ENCODE data around the gene PLAAT2.
A peak's percentile ranks its signal among the peaks of the same experiment; 100 is the strongest.
"Not testable (repeated sequence)": the region's sequence is repeated elsewhere in the genome, so short reads cannot be mapped to it uniquely, and the experiment has no call there.

The PLAAT2 gene

DNA sequence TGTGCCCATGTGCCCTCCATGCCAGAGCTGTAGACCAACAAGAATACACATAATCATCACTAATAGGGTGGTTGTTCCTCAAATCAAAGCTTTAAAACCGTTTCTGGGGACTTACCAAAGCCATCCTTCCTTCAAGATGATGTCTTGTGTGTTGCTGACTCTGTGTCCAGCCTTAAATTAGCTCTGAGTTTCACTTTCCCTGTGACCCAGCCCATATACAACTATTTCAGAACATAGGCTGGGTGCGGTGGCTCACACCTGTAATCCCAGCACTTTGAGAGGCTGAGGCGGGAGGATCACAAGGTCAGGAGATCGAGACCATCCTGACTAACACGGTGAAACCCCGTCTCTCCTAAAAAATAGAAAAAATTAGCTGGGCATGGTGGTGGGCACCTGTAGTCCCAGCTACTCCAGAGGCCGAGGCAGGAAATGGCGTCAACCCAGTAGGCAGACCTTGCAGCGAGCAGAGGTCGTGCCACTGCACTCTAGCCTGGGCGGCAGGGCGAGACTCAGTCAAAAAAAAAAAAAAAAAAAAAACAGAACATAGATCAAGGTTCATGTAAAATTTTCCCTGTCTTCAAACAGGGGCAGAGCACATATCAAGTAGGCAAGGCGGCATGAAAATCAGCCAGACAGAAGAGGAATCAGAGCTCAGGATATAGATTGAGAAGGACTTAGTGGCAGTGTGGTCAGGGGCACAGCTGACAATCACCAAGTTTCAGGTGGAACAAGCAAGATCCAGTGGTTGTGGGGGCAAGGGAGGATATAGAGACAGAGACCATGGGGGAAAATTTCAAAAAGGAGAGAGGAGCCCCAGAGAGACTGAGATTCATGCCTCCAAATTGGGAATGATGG, at the start of gene PLAAT2:
TSS of gene PLAAT2 (minus strand) at position 179 of the 855 bp plus-strand sequence. CDS start at position 124, 55 bp downstream.
- no peak for DNase-seq

DNA sequence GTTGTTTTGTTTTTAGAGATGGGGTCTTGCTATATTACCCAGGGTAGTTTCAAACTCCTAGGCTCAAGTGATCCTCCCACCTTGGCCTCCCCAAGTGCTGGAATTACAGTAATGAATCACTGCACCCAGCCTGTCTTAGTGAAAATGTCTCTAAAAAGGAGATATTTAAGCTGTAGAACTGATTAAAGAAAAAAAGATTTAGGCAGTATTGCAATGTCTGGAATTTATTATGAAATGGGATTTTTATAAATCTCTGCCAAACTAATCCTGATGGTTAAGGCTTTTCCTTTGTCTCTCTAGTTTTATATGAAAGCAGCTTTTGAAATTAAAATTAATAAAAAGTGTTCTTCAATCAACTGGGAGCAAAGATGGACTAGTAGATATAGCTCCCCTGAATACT, 49.0 kb upstream of the PLAAT2 start:
- no peak for DNase-seq

- no peak for DNase-seq
These were observed 48.2 kb upstream of the PLAAT2 start for GRCh38 chr11:63611395-63611747.

GRCh38 chr11:63610604-63611394, 47.6 kb upstream of the PLAAT2 start:
- DNase-seq: no peak

- no peak for DNase-seq
These were observed 46.9 kb upstream of the PLAAT2 start for GRCh38 chr11:63609971-63610580.

GRCh38 chr11:63609536-63609935, 46.4 kb upstream of the PLAAT2 start:
- no peak for DNase-seq

DNA sequence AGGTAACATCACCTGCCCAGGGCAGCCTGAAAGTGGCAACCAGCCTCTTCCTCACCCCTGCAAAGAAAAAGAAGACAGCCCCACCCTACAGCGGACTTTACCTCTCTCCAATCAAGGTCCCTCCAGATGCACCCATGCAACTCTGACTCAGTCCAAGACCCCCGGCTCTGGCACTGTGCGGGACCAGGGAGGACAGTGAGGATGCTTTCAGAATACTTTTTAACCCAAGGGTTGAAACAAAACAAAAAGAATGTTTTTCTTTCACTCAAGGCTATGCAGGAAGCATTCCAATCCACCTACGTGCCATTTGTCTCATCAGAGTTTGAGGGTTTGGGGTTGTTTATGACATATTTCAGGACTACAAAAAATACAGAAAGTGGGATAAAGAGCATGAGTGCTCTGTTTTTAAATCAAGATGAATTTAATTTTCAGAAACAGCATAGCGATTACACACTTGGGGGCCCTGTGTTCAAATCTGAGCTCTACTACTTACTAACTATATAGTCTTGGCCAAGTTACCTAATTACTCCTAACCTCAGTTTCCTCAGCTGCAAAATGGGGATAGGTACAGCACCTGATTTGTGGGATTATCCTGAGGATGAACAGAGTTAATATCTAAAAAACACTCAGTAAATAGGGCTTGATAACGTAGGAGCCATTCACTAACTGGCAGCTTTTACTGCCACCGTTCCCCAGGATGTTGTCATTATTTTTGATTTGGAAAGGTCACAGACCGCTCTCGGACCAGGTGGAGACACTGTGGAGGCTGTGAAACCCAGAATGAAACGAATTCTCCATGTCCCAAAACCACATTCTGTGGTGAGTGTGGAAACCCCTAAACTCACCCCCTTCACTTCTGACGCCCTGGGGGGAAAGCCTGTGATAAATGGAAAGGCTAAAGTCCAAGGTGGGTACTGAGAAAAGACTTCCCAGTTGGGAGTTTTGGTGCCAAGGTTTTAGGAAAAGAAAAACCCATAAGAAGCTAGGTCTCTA, 45.5 kb upstream of the PLAAT2 start:
- no peak for DNase-seq

GRCh38 chr11:63603180-63603518, 40.0 kb upstream of the PLAAT2 start:
- no peak for DNase-seq

GRCh38 chr11:63602290-63603179, 39.4 kb upstream of the PLAAT2 start:
- not testable (repeated sequence) for DNase-seq

GRCh38 chr11:63599211-63600122, 36.3 kb upstream of the PLAAT2 start:
- no peak for DNase-seq

DNA sequence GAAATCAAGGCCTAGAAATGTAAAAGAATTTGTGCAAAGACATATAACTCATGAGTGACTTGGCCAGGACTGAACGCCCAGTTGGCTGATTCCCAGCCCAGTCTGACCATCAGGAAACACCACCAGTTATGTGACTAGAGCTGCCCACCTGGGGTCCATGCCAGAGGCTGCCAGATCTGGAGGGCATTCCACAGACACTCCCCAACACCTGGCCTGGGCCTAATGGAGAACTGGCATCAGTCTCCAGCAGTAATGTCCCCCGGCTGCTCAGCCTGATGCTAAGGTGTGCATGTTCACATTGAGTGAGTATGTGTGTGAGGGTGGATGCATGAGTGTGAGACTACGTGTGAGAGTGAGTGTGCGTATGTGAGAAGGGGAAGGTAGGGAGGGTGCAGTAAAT, 35.4 kb upstream of the PLAAT2 start:
- DNase-seq: no peak

- DNase-seq: no peak
These were observed 32.1 kb upstream of the PLAAT2 start for GRCh38 chr11:63595296-63595695.

GRCh38 chr11:63592975-63593395, 29.8 kb upstream of the PLAAT2 start:
- peak; percentile 16 for DNase-seq

GRCh38 chr11:63590024-63590788, 27.0 kb upstream of the PLAAT2 start:
- DNase-seq: no peak

DNA sequence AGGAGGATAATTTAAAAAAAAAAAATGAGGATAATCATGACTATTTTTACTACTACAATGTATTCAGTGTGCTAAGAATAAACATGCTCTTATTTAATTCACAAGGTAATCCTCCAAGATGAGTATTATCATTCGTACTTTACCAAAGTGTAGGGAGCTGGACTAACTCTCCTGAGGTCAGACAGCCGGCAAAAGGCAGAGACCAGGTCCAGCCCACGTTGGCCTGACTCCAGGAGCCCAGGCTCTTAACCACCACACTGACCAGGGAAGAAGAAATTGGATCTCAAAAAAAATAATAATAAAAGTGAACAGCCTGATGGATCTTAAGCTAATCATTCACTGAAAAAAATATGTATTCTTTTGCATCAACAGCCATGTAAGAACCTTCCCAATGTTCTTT, 25.8 kb upstream of the PLAAT2 start:
- DNase-seq: no peak

GRCh38 chr11:63586451-63587166, 23.4 kb upstream of the PLAAT2 start:
- DNase-seq: no peak

DNA sequence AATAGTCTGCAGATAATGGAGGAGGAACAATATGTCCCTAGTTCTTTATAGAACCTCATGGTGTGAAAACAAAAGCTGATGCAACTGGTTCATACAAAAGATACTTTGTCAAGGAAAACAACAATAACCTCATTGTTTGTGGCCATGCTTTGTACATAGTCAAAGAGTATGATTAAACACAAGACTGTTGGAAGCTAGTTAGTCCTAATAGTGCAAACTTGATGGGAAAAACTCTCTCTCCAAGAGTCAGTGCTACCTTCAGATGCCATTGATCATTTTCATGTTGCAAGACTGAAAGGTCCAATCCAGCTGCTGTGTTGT, 20.1 kb upstream of the PLAAT2 start:
- DNase-seq: no peak

DNA sequence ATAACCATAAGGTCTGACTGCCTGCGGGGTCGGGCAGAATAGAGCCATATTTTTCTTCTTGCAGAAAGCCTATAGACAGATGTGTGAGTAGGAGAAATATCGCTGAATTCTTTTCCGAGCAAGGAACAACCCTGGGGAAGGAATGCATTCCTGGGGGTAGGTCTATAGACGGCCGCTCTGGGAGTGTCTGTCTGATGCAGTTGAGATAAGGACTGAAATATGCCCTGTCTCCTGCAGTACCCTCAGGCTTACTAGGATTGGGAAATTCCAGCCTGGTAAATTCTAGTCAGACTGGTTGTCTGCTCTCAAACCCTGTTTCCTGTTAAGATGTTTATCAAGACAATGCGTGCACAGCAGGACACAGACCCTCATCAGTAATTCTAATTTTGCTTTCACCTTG, 18.0 kb upstream of the PLAAT2 start:
- not testable (repeated sequence) for DNase-seq

- DNase-seq: not testable (repeated sequence)
These were observed 15.7 kb upstream of the PLAAT2 start for GRCh38 chr11:63578882-63579281.
